HG03135 (cell line): ENCODE results near the gene PDGFA.

Source experiments
- ATAC-seq: cut with Tn5 transposase; IDR thresholded peaks from one replicate; pipeline ENCODE4 v1.9.1; 2021; ENCODE audit warnings: mild to moderate bottlenecking, moderate library complexity; ENCODE audit not compliant: unreplicated experiment

Gene PDGFA

DNA sequence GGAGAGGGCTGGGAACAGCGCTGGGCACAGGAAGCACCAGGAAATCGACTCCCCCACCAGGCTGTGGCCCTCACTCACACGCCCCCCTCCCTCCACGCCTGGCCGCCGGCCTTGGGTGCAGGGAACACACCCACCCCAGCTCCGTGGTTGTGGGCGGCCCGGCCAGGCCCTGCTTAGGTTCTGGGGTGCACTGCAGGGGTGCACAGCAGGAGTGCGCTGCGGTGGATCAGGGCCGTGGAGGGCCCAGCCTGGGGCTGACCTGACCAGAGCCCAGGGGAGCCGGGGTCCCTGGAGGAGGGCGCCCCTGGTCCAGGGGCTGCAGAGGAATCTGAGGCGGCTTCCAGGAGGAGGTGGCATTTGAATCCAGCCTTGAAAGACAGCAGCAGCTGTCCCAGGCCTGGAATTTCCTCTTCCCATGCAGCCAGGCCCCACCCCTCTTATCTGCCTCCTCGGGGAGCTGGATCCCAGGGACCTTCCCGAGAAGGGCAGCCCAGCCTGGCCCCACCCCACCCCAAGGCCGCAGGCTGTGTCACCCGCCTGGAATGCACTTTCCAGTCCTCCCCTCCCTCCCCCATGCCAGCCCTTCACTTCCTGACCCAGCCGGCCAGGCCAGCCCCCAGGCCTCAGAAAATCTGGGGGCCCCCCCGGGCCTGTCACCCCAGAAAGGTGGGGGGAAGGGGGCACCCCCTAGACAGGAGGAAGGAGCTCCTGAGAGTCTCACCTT lies 18.4 kb upstream of the PDGFA start:
- no peak for ATAC-seq

DNA sequence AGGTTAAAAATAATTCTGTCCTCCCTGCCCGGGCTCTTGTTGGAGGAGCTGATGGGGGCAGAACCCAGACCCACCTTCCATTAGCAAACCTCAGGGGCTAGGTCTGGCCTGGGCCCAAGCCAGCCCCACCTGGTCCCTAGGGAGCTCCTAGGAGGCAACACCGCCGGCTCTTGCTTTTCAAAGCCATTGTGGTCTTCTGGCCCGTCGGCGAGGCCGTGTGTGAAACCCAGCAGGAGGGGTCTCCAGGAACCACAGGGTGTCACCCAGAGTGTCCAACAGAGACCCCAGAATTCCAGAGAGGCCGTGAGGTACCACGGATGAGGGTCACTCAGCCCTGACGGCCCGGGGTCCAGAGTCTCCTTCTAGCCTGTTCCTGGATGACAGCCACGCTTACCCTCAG lies 16.6 kb upstream of the PDGFA start:
- ATAC-seq: no peak

DNA sequence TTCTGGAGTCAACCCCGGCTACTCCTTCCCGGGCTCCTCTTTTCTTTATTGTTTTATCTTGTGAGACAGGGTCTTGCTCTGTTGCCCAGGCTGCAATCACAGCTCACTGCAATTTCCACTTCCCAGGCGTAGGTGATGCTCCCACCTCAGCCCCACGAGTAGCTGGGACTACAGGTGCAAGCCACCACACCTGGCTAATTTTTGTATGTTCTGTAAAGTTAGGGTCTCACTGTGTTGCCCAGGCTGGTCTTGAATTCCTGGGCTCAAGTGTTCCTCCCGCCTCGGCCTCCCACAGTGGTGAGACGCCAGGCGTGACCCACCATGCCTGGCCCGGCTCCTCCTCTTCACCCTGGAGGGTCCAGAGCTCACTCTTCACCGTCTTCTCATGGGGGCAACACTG lies 15.3 kb upstream of the PDGFA start:
- ATAC-seq: no peak

DNA sequence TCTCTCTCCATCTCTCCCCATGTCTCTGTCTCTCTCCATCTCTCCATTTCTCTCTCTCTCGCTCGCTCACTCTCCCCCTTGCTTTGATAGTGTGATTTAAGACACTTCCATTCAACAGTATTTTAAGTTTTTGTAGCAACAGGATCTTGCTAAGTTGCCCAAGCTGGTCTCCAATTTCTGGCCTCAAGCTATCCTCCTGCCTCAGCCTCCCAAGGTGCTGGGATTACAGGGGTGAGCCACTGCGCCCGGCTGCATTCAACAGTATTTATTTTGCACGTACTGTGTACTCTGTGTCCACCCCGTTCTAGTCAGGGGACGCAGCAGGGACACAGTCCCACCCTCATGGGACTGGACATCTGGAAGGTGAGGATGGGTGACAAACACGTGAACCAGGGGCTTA lies 14.4 kb upstream of the PDGFA start:
- no peak for ATAC-seq

DNA sequence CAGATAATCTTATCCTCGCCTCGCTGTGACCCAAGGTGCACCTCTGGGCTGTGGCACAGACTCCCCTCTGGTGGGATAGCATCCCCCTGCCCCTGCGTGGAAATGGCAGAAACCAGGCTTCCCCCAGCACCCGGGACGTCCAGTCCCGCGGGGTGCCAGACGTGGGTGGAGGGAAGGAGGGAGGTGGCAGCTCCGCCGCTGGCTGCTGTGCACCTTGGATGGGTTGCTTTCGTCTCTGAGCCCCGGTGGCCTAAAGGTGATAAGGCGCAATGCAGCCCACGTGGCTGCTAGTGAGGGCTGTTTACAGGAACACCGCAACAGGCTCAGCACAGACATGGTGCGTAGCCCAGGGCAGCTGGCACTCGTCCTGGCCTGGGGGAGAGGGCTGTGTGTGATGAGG lies 13.6 kb upstream of the PDGFA start:
- no peak for ATAC-seq

DNA sequence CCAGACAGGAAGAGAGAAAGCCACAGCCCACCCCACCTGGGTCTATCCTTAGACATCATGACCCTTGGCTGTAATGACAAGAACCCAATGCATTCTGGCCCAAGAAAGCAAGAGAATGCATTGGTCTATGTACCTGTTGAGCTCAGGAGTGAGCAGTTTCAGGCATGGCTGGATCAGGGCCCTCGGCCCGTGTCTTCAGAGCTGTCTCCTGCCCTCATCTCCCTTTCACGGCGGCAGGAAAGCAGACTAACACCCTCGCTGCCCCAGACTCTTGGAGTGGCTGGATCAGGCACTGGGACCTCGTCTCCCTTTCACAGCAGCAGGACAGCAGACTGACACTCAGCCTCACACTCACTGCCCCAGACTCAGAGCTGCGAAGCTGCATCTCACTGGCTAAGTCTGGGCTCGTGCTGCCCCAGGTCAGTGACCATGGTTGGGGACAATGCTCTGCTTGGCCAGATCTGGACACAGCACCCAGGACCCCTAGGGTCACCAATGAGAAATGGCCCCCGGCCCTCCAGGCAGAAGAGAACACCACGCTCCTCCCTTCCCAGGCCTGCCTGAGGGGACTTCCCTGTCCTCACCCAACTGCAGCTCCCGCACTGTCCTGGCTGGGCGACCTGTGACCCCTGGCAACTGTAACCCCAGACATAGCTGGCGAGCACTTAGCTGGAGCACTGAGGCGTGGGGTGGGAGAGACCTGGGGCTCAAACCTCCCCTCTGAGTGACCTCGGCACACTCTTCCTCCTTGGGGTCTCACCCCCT lies 12.9 kb upstream of the PDGFA start:
- ATAC-seq: no peak

DNA sequence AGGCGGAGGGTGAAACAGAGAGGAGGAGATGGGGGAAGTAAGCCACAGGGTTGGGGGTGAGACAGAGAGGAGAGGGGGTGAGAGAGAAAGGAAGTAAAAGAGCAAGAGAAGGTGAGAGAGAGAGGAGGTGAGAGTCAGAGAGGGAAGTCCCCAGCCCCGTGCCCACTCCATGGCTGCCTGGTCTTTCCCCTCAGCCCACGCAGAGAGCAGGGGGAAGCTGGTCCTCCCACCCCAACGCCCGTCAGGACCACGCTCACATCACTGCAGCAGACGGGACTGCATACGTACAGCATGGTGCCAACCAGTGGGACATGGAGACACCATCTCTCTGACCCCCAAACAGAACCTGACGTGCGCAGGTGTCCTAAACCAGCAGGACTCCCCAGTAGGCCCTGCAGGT lies 12.1 kb upstream of the PDGFA start:
- ATAC-seq: no peak

DNA sequence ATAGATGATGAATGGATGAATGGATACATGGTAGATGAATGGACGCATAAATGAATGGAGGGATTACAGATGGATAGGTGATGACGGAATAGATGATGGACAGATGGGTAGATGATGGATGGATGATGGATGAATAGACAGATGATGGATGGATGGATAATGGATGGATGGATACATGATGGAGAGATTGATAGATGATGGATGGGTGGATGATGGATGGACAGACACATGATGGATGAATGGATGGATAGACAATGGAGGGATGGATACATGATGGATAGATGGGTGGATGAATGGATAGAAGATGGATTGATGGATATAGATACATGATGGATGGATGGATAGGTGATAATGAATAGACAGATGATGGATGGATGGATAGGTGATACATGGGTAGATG lies 8.8 kb upstream of the PDGFA start:
- no peak for ATAC-seq

DNA sequence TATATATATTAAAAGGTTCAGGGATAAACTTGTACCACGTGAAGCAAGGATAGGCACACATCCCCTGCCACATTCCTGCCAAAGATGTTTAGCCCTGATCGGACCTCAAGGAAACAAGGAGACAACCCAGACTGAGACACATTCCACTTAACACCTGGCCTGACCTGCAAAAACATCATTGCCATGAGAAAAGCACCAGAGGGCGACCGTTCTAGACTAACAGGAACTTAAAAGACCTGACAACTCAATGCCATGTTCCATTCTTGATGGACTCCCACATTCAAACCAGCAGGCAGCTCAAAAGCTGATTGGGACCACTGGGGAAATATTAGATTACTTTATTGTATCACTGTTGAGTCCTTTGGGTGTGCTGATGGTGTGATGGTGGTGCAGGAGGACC lies 8.1 kb upstream of the PDGFA start:
- no peak for ATAC-seq

DNA sequence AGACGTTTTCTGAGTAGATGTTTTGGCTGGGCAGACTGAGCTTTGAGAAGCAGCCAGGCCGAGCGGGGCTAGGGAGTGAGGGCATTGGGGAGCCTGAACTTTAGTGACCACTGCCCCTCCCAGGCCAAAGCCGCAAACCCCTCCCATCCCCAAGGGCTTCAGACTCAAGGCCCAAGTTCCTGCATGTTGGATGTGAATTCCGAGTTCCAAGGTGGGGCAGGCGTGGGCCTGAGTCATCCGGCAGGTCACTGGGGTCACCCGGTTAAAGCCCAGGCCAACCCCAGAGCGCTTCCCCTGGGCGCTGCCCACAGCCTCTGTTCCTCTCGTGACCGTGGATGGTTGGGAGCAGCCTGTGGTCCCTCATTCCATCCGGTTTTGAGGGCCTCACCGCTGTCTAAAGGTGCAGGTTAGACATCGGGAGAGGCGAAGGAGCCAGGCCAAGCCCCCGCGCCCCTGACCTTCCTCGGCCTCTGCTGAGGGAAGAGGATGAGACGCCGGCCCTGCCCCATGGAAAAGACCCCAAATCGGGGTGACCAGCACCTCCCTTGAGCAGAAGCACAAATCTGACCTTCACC lies 6.9 kb upstream of the PDGFA start:
- ATAC-seq: no peak

DNA sequence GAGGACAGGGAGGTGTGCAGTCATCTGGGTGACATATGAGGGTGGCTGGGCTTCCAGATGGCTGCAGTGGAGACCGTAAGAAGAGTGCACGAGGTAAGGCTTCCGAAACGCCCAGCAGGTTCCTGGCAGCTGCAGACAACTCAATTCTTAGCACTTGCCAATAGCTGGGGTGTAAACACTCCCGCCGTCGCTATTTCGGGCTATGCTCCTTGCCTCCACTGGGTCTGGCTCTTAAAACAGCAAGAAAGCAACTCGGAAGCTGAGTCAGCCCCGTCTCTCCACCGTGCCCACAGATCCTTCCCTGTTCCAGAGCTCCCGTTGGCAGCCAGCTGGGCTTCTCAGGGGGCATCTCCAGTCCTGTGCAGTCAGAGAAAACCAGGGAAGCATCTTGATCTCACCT lies 6.1 kb upstream of the PDGFA start:
- ATAC-seq: no peak

DNA sequence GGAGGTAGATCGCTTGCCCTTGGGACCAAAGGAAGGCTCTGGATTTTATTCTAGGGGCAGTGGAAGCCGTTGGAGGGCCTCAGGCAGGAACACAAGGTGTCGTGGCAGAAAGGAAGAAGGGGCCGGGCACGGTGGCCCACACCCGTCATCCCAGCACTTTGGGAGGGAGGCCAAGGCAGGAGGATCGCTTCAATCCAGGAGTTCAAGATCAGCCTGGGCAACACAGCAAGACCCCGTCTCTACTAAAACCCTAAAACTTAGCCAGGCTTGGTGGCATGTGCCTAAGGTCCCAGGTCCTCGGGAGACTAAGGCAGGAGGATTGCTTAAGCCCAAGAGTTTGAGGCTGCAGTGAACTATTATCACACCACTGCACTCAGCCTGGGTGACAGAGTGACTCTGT lies 5.2 kb upstream of the PDGFA start:
- ATAC-seq: no peak

DNA sequence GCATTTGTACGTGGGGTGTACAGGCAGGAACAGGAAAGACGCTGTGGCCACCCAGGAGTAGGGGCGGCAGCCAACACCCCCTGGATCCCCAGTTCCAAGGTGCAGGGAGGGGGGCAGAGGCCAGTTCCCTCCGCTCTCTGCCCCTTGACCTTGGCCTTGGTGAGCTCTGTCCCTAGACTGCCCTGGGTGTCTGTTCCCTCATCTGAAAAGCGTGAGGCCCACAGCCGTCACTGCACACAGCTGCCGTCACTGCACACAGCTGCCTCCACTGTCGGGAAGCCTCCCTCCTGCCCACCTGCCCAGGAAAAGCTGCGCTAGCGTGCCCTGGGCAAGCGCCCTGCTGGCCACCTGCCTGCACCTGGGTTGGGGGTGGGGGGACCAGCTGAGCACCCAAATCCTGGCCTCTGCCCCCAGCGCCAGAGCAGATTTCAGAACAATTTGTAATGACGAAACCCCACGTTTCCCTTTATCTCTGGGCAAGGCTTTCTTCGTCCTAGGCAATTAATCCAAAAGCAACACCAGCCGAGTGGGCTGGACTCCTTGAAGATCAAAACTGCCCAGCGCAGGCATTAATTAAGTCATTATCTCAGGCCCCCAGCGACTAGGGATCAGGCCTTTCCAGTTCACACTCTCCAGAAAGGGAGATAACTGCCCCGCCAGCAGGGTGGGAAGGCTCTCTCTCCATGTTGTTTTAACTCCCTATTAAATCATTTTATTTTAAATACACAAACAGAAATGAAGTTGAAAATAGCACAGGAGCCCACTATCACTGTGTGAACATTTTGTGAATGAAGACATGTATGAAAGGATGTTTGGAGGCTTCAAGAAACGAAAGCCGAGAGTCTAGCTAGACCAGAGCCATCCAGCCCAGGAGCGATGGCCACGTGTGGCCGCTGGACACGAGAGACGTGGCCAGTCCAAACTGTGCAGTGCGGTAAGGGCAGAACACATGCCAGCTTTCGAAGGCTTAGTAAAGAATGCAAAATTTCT lies 4.0 kb upstream of the PDGFA start:
- ATAC-seq: no peak

DNA sequence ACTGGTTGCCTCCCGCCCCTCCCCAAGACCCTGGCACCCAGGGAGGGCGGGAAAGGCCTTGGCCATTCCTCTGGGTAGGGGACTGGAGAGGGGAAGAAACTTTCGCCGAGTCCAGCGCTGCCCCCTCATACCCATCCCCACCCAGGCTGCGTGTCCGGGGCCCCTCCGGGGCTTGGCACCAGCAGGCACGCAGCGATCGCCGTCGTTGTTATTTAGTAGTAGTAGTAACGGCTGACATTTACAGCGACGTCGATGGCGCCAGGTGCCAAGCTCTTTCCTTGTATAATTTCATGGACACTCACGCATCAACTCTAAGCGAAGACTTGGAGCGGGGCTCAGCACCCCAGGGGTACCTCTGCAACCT lies 3.3 kb upstream of the PDGFA start:
- no peak for ATAC-seq

DNA sequence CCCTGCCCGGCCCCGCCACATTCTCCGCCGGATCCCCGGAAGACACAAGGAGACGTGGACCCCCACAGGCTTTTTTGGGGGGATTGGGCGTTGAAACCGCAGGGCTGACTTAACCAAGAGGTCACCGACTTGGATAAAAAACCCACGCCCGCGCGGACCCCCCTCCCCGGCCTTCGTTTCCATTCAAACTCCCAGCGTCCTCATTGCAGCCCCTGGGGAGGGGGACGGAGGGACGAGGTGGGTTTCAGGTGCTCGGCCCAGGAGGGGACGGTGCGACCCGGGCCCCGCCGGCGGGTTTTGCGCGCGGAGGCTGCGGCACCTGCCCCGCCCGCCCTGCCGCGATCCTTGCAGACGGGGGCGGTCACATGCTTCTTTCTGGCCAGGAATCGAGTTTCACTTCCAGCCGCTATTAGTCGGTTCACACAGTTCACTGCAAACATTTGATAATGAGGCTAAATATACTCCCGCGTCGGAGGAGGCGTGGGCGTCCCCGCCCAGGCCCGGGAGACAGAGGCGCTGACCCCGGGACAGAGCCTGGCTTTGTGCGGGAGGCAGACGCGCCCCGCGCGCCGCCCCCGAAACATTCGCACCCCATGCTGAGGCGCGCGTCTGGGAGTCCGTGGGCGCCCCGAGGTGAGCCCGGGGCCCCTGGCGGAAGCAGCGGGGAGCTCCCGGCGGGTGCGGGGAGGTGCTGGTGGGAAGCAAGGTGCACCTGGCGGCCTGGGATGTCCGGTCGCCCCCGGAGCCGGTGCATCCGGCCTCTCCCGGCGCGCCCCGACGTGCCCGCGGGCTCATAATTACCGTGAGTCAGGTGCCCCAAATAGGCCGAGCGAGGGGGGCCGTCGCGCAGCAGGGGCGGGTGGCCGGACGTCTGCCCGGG lies 2.7 kb upstream of the PDGFA start:
- no peak for ATAC-seq

DNA sequence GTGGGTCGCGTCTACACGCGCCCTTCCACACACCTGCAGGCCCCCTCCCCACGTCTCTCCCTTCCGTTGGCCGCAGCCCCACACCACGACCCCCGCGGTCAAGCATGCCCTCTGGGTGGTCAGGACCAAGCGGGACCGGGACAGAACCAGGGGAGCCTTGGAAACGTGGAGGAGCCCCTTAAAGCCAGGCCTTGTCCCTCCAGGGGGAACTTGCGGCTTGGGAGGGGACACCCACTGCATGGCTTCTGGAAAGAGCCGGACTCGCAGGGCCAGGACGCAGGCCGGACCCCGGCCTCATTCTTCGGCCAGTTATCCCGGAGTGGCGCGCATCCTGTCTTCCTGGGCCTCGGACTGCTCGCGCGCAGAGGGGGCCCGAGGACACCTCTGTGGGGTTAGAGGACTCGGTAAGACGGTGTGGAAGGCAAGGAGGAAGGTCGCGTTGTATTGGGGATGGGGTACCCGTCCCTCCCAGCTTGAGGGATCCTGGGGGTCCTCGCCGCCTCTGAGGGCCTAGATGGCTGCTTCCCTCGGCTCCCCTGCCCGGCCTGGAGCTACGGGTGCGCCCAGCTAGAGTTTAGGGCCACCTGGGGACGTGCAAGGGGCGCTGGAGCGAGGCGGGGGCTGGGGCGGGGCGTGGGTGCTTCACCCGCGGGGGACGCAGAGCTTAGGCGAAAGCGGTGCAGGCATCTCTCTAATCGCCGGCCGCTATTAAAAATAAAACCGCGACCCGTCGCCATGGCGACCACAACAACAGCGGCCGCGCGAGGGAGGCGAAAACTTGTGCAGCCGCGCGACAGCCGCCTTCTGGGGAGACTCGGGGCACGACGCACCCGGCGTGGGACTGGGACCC lies 1.8 kb upstream of the PDGFA start:
- no peak for ATAC-seq

DNA sequence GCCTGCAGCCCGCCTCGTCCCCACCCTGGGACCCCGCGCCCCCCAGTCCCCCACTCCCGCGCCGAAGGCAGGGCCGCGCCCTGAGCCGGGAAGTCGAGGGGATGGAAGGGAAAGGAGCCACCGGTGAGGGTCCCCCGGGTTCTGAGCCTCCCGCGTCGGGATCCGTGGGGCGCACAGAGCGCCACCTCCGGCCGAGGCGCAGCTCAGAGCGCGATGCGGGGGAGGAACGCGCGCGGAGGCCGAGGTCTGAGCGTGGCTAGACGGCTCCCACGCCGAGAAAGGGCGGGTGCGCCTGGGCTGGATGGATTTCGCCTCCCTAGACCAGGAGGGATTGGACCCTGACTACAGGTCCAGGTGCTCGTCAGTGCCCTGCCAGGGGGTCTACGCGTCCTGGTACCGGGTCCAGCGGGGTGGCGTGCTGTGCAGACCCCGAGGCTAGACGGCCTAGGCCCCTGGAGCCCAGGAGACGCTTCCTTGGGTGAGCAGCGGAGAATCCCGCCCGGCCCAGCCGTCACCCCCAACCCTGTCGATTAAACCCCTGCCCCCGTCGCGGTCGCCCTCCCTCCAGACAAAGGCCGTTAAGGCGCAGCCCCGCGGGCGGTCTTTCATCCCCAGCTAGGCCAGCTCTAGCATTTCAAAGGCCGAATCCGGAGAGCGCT lies 986 bp upstream of the PDGFA start:
- ATAC-seq: no peak

DNA sequence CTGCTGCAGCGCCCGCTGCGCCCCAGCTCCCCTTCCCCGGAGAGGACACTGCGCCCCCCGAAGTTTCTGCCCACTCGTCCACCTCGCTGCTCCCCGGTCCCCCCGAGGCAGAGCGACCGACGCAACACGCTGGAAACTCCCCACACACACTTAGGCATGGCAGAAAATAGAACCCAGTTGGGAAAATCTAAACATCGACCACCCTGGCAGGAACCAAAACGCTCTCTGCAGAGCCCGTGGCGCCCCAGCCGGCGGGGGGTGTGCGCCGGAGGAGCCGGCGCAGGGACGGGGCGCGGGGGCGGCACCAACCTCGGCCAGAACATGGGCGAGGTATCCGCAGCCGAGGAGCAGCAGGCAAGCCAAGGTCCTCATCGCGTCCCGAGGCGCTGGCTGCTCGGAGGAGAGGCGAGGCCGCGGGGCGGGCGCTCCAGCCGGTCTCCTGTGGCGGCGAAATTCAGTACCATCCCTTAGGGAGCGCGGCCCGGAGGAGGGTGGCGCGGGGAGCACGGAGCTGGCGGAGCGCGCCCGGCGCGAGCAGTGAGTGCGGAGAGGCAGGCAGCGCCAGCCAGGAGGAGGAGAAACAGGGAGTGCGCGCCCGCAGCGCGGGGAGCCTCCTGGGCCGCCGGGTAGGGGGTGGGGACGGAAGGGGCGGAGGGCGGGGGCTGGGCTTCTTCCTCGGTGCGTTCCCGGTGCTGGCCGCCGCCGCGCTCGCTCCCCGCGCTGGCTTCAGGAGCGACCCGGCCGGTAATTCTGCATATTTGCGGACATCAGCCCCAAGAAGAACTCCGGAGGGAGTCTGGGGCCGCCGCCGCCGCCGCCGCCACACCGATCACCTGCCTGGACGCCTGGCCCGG lies 789 bp downstream of the PDGFA start:
- no peak for ATAC-seq
